SU-DHL-6 (cell line): ENCODE measurements around the gene RPL26.

ENCODE experiments used
- H2AFZ ChIP-seq: fragments of 200-600 bp; sonication (generic); 2 replicates; pipeline ENCODE4 v1.6.1; 2014; ENCODE audit warnings: low read depth, mild to moderate bottlenecking, moderate library complexity, mixed read lengths, antibody characterized with exemption, low read length; ENCODE audit not compliant: severe bottlenecking
- H3F3A ChIP-seq: fragments of 200-600 bp; shearing (Covaris generic); 2 replicates; pipeline ENCODE4 v1.6.0; 2016; ENCODE audit warnings: antibody characterized with exemption, mild to moderate bottlenecking; ENCODE audit not compliant: insufficient read depth
- H3K27ac ChIP-seq: fragments of 200-600 bp; sonication (generic); 2 replicates; pipeline ENCODE4 v1.5.1; 2016; ENCODE audit warnings: low read depth, mild to moderate bottlenecking, low read length, moderate library complexity, mixed read lengths
- H3K27me3 ChIP-seq: fragments of 200-600 bp; sonication (generic), shearing (Covaris generic); 2 replicates; pipeline ENCODE4 v1.6.0; 2014; ENCODE audit warnings: mild to moderate bottlenecking, low read length
- H3K36me3 ChIP-seq: fragments of 200-600 bp; sonication (generic); 2 replicates; pipeline ENCODE4 v1.6.1; 2014; ENCODE audit warnings: mild to moderate bottlenecking, low read length, mixed read lengths
- H3K4me2 ChIP-seq: fragments of 300-600, 200-600 bp; shearing (Covaris generic), sonication (generic); 2 replicates; pipeline ENCODE4 v1.6.0; 2014; ENCODE audit warnings: low read length, low read depth, mild to moderate bottlenecking; ENCODE audit not compliant: poor library complexity, severe bottlenecking
- H3K4me3 ChIP-seq: fragments of 200-600 bp; sonication (generic); 2 replicates; pipeline ENCODE4 v1.5.1; 2014; ENCODE audit warnings: antibody characterized with exemption, low read length, mild to moderate bottlenecking, mixed read lengths; ENCODE audit not compliant: insufficient read depth, poor library complexity, severe bottlenecking
- H3K79me2 ChIP-seq: fragments of 200-600 bp; sonication (generic); 2 replicates; pipeline ENCODE4 v1.6.1; 2014; ENCODE audit warnings: mild to moderate bottlenecking, low read length, moderate library complexity; ENCODE audit not compliant: insufficient read depth
- H3K9ac ChIP-seq: fragments of 200-600 bp; sonication (generic); 2 replicates; pipeline ENCODE4 v1.7.0; 2014; ENCODE audit warnings: mild to moderate bottlenecking, low read length
- H3K9me2 ChIP-seq: fragments of 200-600 bp; sonication (generic); replicated peaks from 2 replicates; pipeline ENCODE4 v1.6.1; 2014; ENCODE audit warnings: low read length; ENCODE audit not compliant: insufficient read depth
- H3K9me3 ChIP-seq: fragments of 200-600 bp; sonication (generic); 2 replicates; pipeline ENCODE4 v1.6.1; 2014; ENCODE audit warnings: low read length, mixed read lengths; ENCODE audit not compliant: insufficient read depth
- H4K20me1 ChIP-seq: fragments of 200-600 bp; sonication (generic); 2 replicates; pipeline ENCODE4 v1.6.1; 2014; ENCODE audit warnings: low read depth, mild to moderate bottlenecking, antibody characterized with exemption, low read length, moderate library complexity, mixed read lengths
- CTCF ChIP-seq: fragments of 200-600 bp; sonication (generic); IDR thresholded peaks from one replicate; pipeline ENCODE4 v1.5.1; 2017; ENCODE audit warnings: antibody characterized with exemption, mild to moderate bottlenecking, low read length, moderate library complexity; ENCODE audit not compliant: insufficient read depth, poor library complexity, severe bottlenecking
- EZH2phosphoT487 ChIP-seq: fragments of 200-600 bp; sonication (generic), shearing (Covaris generic); conservative IDR thresholded peaks from 2 replicates; pipeline ENCODE4 v1.6.1; 2018; ENCODE audit warnings: mild to moderate bottlenecking, antibody characterized with exemption, low read length, moderate library complexity, mixed read lengths

Gene RPL26

GRCh38 chr17:8387914-8388651 lies 5.1 kb upstream of the RPL26 start:
- Histone ChIP-seq H3F3A (no peaks in the 10 kb centered on the region), H3K9ac (no peak overlapping the region), H3K4me2 (no peak overlapping the region), H4K20me1 (no peaks in the 10 kb centered on the region), H3K9me3 (no peaks in the 10 kb centered on the region), H3K27ac (no peak overlapping the region), H2AFZ (no peak overlapping the region), H3K79me2 (no peaks in the 10 kb centered on the region; the same call in 1 of the 2 replicates), H3K9me2 (no peaks in the 10 kb centered on the region), H3K36me3 (no peaks in the 10 kb centered on the region), H3K4me3 (no peak overlapping the region), H3K27me3 (no peaks in the 10 kb centered on the region)
- TF ChIP-seq EZH2phosphoT487 (no peak), CTCF (no peak)

- no peak overlapping the region for H2AFZ ChIP-seq
- peaks cover 6% of the 10 kb centered on the region for H3K36me3 ChIP-seq
- TF ChIP-seq EZH2phosphoT487 (no peak), CTCF (no peak)
- H3K27ac ChIP-seq = no peak overlapping the region
- H3K79me2 ChIP-seq = peaks cover 12% of the 10 kb centered on the region
- no peak overlapping the region for H3K4me3 ChIP-seq
- no peaks in the 10 kb centered on the region for H4K20me1 ChIP-seq
- H3K9me3 ChIP-seq = no peaks in the 10 kb centered on the region
- peaks cover 8% of the 10 kb centered on the region for H3F3A ChIP-seq
- H3K4me2 ChIP-seq = no peak overlapping the region
- no peaks in the 10 kb centered on the region for H3K27me3 ChIP-seq
- no peak overlapping the region for H3K9ac ChIP-seq
- H3K9me2 ChIP-seq = no peaks in the 10 kb centered on the region
Measured at GRCh38 chr17:8386841-8387240, 3.8 kb upstream of the RPL26 start.

DNA sequence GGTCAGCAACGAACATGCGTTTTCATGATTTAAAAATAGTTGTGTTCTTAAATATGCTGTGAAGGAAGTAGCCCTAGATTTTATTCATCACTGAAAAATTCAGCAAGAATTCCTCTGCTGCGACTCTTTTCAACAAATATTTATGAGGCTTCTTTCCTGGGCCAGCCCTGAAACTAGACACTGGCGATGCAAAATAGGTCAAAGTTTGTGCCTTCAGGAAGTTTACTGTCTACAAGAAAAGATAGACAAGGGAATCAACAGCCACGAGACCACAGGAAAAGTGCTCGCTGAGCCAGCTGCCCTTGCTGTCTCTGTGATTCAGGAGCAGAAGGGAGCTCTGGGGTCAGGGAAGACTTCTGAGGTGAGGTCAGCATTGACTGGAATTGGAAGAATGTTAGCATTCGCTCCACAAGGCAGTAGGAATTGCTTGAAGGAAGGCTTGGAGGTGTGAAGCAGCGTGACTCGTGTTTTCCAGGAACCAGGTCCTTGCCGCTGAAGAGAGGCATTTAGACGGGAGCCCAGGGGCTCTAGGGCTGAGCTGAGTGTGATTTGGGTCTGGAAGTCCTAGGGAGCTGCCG lies 1.9 kb upstream of the RPL26 start:
- Histone ChIP-seq H4K20me1 (peaks cover 13% of the 10 kb centered on the region; the same call in 1 of the 2 replicates), H3K27me3 (no peaks in the 10 kb centered on the region), H2AFZ (no peak overlapping the region), H3K9me3 (no peaks in the 10 kb centered on the region), H3K4me2 (peak overlapping the region; percentile 81), H3K27ac (no peak overlapping the region), H3K79me2 (peaks cover 31% of the 10 kb centered on the region), H3K9me2 (no peaks in the 10 kb centered on the region), H3K4me3 (no peak overlapping the region), H3K9ac (peak overlapping the region; percentile 85), H3K36me3 (peaks cover 25% of the 10 kb centered on the region), H3F3A (peaks cover 28% of the 10 kb centered on the region)
- TF ChIP-seq EZH2phosphoT487 (no peak), CTCF (no peak)
